Motor neuron (in vitro differentiated cells): ENCODE data around the gene AGO3. TPM values are rescaled to one million over a fixed set of nuclear protein-coding genes. Genes with fewer than 3 reads are reported as not detected.
"Not testable (repeated sequence)": the region's sequence is repeated elsewhere in the genome, so short reads cannot be mapped to it uniquely, and the experiment has no call there.

Source experiments
- ATAC-seq, 8 experiments: fragments of 200-7000 bp; cut with Tn5 transposase; replicated peaks in 6 of 8; 2 replicates each; pipeline ENCODE4 v1.8.0; 2021; ENCODE audit warnings: mild to moderate bottlenecking in 8 of 8, moderate library complexity in 8 of 8
- H3K27ac ChIP-seq, 2 donors: fragments of 250-450 bp; sonication (Bioruptor Pico); 2 replicates each; pipeline ENCODE4 v1.9.0; 2021; ENCODE audit warnings: antibody characterized with exemption in 2 of 2, mild to moderate bottlenecking in 2 of 2, moderate library complexity in 1 of 2
- H3K4me1 ChIP-seq, 2 donors: fragments of 250-450 bp; sonication (Bioruptor Pico); replicated peaks in 1 of 2; 2 replicates each; pipeline ENCODE4 v1.6.1; 2021; ENCODE audit warnings: antibody characterized with exemption in 2 of 2, mild to moderate bottlenecking in 2 of 2, moderate library complexity in 1 of 2
- H3K4me3 ChIP-seq, 5 donors: fragments of 250-450 bp; sonication (Bioruptor Pico); 2 replicates each; pipeline ENCODE4 v1.9.0; 2021; ENCODE audit warnings: antibody characterized with exemption in 5 of 5, mild to moderate bottlenecking in 5 of 5, moderate library complexity in 4 of 5
- WGBS, 10 experiments: fragments of 450-650 bp; shearing (Covaris generic); methylation state at CpG; one replicate each; pipeline ENCODE4 v1.0.0; 2022; 5-methylcytosine and 5-hydroxymethylcytosine counted together
- in situ Hi-C, 9 experiments: fragments of 400-800 bp; cut with MboI; loops; one replicate each; pipeline ENCODE4 v1.15.0; 2021; ENCODE audit warnings: low sequenced_read_pairs in 9 of 9, low pct_unique_long_range_greater_than_20kb in 2 of 9; ENCODE audit not compliant: unreplicated experiment in 9 of 9
- total RNA-seq, 8 experiments: library from RNA; unstranded; fragments of 300-600 nt; gene quantifications; 2 replicates each; pipeline versions ENCODE4 v1.2.3 to v1.2.4, GENCODE V29; 2022

AGO3 gene
- total RNA-seq, 8 experiments from 2014 or later = 10.5 to 35.0 (median 16.9) TPM

GRCh38 chr1:35971601-35972000 lies 40.7 kb downstream of the AGO3 start:
- in situ Hi-C loops = no loop called here
- ATAC-seq = no peak
- no peak overlapping the region for H3K27ac ChIP-seq
- WGBS, 10 experiments = 89 to 100% (median 100%) methylated on average over 1 to 2 of the region's 2 CpGs; no CpG with 5 or more reads in 1 of the 10 experiments
- no peaks in the 10 kb centered on the region for H3K4me1 ChIP-seq
- no peak overlapping the region for H3K4me3 ChIP-seq

GRCh38 chr1:35972631-35973030 lies 41.7 kb downstream of the AGO3 start:
- H3K4me3 ChIP-seq, in situ Hi-C loops, H3K4me1 ChIP-seq, H3K27ac ChIP-seq, ATAC-seq: not testable (repeated sequence)
- 86 to 100% (median 100%) methylated on average over 1 to 3 of the region's 3 CpGs for WGBS, 10 experiments

GRCh38 chr1:35980090-35980489 lies 49.2 kb downstream of the AGO3 start:
- Histone ChIP-seq H3K4me1 (no peaks in the 10 kb centered on the region), H3K4me3 (no peak overlapping the region), H3K27ac (no peak overlapping the region)
- in situ Hi-C loops = no loop called here
- ATAC-seq = no peak

GRCh38 chr1:35988237-35988636 lies 57.3 kb downstream of the AGO3 start:
- no peak overlapping the region for H3K4me3 ChIP-seq
- 100% methylated on average over 1 of the region's 1 CpG; no CpG with 5 or more reads in 3 of the 10 experiments for WGBS, 10 experiments
- no peak for ATAC-seq
- no peaks in the 10 kb centered on the region for H3K4me1 ChIP-seq
- in situ Hi-C loops = no loop called here
- H3K27ac ChIP-seq = no peak overlapping the region

GRCh38 chr1:36006941-36007500 lies 76.1 kb downstream of the AGO3 start:
- H3K4me3 ChIP-seq = no peak overlapping the region
- ATAC-seq = no peak
- WGBS, 10 experiments = 91 to 100% (median 94%) methylated on average over 3 of the region's 3 CpGs; no CpG with 5 or more reads in 6 of the 10 experiments
- H3K4me1 ChIP-seq = no peaks in the 10 kb centered on the region
- in situ Hi-C loops = no loop called here
- no peak overlapping the region for H3K27ac ChIP-seq

- no peak overlapping the region for H3K4me3 ChIP-seq
- 71 to 100% (median 91%) methylated on average over 1 to 2 of the region's 2 CpGs for WGBS, 10 experiments
- H3K4me1 ChIP-seq = no peaks in the 10 kb centered on the region
- no peak for ATAC-seq
- no peak overlapping the region for H3K27ac ChIP-seq
- in situ Hi-C loops = no loop called here
Measured at GRCh38 chr1:36007741-36008140, 76.8 kb downstream of the AGO3 start.

GRCh38 chr1:36008546-36009197 lies 77.8 kb downstream of the AGO3 start:
- Histone ChIP-seq H3K4me3 (no peak overlapping the region), H3K27ac (no peak overlapping the region), H3K4me1 (no peaks in the 10 kb centered on the region)
- 83 to 100% (median 91%) methylated on average over 1 to 9 of the region's 9 CpGs for WGBS, 10 experiments
- in situ Hi-C loops = no loop called here
- no peak for ATAC-seq

- 80 to 100% (median 92%) methylated on average over 1 to 2 of the region's 2 CpGs; no CpG with 5 or more reads in 1 of the 10 experiments for WGBS, 10 experiments
- no peak for ATAC-seq
- no peak overlapping the region for H3K4me3 ChIP-seq
- in situ Hi-C loops = no loop called here
- H3K4me1 ChIP-seq = no peaks in the 10 kb centered on the region
- H3K27ac ChIP-seq = no peak overlapping the region
Measured at GRCh38 chr1:36014722-36015220, 83.9 kb downstream of the AGO3 start.

GRCh38 chr1:36016686-36017085 lies 85.8 kb downstream of the AGO3 start:
- 83 to 100% (median 100%) methylated on average over 2 of the region's 2 CpGs; no CpG with 5 or more reads in 2 of the 10 experiments for WGBS, 10 experiments
- in situ Hi-C loops = no loop called here

GRCh38 chr1:36023098-36023769 lies 92.3 kb downstream of the AGO3 start:
- no peaks in the 10 kb centered on the region for H3K4me1 ChIP-seq
- H3K4me3 ChIP-seq = no peak overlapping the region
- no peak overlapping the region for H3K27ac ChIP-seq
- in situ Hi-C loops = no loop called here
- WGBS, 10 experiments = 78 to 98% (median 97%) methylated on average over 2 to 5 of the region's 5 CpGs; no CpG with 5 or more reads in 1 of the 10 experiments
- ATAC-seq = no peak

More at GRCh38 chr1:36016686-36017085, 85.8 kb downstream of the AGO3 start:
- Histone ChIP-seq H3K4me1 (no peaks in the 10 kb centered on the region), H3K4me3 (no peak overlapping the region), H3K27ac (no peak overlapping the region)
- ATAC-seq = no peak

GRCh38 chr1:36024024-36024423 lies 93.1 kb downstream of the AGO3 start:
- ATAC-seq, in situ Hi-C loops, H3K4me1 ChIP-seq, H3K4me3 ChIP-seq, H3K27ac ChIP-seq: not testable (repeated sequence)
- 82 to 100% (median 97%) methylated on average over 1 to 3 of the region's 3 CpGs; no CpG with 5 or more reads in 2 of the 10 experiments for WGBS, 10 experiments

GRCh38 chr1:36024847-36025246 lies 93.9 kb downstream of the AGO3 start:
- H3K4me1 ChIP-seq = no peaks in the 10 kb centered on the region
- 80 to 100% (median 100%) methylated on average over 1 of the region's 1 CpG; no CpG with 5 or more reads in 1 of the 10 experiments for WGBS, 10 experiments
- no peak overlapping the region for H3K27ac ChIP-seq
- no peak overlapping the region for H3K4me3 ChIP-seq
- in situ Hi-C loops = no loop called here
- ATAC-seq = no peak

- Histone ChIP-seq H3K27ac (no peak overlapping the region), H3K4me3 (no peak overlapping the region), H3K4me1 (no peaks in the 10 kb centered on the region)
- 60 to 100% (median 100%) methylated on average over 1 to 3 of the region's 3 CpGs; no CpG with 5 or more reads in 1 of the 10 experiments for WGBS, 10 experiments
- in situ Hi-C loops = no loop called here
- no peak for ATAC-seq
Measured at GRCh38 chr1:36027766-36028165, 96.9 kb downstream of the AGO3 start.
